Measurements from ENCODE around the gene MYMK.

DNA sequence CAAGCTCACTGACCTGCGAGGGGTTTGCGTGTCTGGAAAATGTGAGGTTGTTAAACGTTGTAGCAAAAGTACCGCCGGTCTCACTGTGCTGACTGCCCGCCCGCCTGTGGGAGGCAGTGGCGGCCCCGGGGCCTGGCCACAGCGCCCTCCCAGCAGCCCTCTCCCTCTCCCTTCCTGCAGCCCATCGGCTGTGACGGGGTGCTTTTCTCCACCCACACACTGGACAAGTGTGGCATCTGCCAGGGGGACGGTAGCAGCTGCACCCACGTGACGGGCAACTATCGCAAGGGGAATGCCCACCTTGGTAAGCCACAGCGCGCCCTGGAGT lies 15.9 kb upstream of the MYMK start:
- no peak for TF ChIP-seq EZH2 (IDR thresholded peaks at IDR 0.05)
- no peak for TF ChIP-seq TCF7L2 (IDR thresholded peaks at IDR 0.05; ENCODE audit: borderline replicate concordance, extremely low read depth, insufficient read depth, insufficient read length)
- TF ChIP-seq EZH2phosphoT487 (IDR thresholded peaks at IDR 0.05; ENCODE audit: borderline replicate concordance), result no peak
- TF ChIP-seq CTCF (IDR thresholded peaks at IDR 0.05 in 2 of 3, conservative IDR thresholded peaks at IDR 0.05 in 1 of 3; ENCODE audit: borderline replicate concordance in 1 of 3, insufficient read depth in 1 of 3, low read depth in 2 of 3, low read length in 2 of 3), result peak in 1 of 3 experiments; percentile 13; a peak in 1 of 6 replicates
- no peak for TF ChIP-seq EGR1 (IDR thresholded peaks at IDR 0.05; ENCODE audit: low read depth)
- no peak for TF ChIP-seq POLR2A (IDR thresholded peaks at IDR 0.05; ENCODE audit: borderline replicate concordance, extremely low read depth, insufficient read depth, insufficient read length)

Data from HCT116 (cell line).